HG02981 (cell line): Measurements from ENCODE around the gene GLRX.

Experiments used
- ATAC-seq: cut with Tn5 transposase; IDR thresholded peaks from one replicate; pipeline ENCODE4 v1.9.1; 2021; ENCODE audit warnings: mild to moderate bottlenecking, moderate library complexity; ENCODE audit not compliant: unreplicated experiment

The GLRX gene, protein sequence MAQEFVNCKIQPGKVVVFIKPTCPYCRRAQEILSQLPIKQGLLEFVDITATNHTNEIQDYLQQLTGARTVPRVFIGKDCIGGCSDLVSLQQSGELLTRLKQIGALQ

DNA sequence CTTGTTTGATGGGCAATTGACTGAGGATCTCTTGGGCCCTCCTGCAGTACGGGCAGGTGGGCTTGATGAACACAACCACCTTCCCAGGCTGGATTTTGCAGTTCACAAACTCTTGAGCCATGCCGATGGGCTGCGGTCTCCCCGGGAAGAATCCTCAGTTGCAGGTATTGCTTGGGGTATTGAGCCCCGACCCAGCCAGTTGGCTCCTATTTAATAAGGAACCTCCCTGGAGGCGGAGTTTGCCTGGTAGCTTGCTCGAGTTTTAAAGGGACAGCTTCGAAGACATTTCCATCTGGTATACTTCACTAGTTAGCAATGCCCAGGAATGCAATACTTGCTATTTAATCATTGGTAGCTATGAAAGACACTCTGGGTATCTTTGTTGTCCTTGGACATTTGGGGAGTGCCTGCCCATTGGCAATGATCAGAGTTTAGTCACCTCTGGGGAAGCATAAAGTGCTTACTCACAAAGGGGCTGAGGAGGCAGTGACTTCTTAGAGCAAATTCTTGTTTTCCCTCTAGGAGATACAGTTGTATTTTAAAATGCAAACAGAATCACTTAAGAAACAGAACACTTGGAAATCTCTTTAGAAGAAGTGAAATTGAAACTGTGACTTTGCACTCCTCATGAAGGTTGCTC is at the start of gene GLRX:
TSS of gene GLRX (minus strand) at position 185 of the 640 bp plus-strand sequence. CDS start at position 121, 64 bp downstream.
- ATAC-seq, result peak; percentile 40

DNA sequence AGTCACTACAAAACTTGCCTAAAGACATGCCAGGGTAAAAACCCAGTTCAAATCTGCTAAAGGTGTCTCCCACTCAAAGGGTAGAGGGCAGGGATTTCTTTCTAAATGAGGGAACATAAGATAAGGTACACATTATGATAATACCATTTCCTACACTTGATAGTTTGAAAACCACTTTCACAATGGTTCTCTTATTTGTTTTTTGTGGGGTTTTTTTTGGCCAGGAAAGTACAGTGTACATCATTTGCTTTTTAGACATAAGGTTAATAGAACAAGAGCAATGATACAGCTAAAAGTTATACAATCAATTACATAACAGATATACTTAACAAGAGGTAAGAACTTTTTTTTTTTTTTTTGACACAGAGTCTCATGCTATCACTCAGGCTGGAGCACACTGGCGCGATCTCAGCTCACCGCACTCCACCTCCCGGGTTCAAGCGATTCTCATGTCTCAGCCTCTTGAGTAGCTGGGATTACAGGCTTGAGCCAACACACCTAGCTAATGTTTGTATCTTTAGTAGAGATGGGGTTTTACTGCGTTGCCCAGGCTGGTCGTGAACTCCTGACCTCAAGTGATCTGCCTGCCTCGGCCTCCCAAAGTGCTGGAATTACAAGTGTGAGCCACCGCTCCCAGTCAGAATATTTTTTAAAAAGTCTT is 48.8 kb upstream of the GLRX start:
- no peak for ATAC-seq

DNA sequence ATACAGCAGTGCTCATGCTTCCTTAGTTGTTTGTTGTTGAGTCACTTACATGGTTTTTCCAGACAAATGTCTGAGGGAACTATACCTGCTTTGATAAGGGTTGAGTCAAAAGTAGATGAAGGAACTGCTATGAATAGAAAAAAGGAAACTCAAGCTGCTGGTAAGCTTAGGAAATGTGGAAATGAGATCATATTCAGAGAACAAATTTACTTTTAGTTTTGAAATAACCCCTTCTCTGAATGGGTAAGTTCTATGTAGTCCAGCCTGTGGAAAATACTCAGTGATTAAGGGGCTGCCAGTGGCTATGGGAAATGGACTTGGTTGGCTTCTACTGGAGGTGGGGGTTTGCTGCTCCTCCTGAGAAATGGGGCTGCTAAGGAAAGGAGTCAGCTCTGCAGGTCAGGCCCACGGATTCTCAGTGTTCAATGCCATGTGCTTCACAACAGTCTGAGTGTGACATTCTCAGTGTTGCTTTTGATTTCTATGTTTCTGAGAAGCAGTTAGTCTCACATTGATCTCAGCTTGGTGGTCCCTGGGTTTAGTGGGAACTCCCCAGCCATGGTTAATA is 47.7 kb upstream of the GLRX start:
- ATAC-seq, result peak; percentile 60

DNA sequence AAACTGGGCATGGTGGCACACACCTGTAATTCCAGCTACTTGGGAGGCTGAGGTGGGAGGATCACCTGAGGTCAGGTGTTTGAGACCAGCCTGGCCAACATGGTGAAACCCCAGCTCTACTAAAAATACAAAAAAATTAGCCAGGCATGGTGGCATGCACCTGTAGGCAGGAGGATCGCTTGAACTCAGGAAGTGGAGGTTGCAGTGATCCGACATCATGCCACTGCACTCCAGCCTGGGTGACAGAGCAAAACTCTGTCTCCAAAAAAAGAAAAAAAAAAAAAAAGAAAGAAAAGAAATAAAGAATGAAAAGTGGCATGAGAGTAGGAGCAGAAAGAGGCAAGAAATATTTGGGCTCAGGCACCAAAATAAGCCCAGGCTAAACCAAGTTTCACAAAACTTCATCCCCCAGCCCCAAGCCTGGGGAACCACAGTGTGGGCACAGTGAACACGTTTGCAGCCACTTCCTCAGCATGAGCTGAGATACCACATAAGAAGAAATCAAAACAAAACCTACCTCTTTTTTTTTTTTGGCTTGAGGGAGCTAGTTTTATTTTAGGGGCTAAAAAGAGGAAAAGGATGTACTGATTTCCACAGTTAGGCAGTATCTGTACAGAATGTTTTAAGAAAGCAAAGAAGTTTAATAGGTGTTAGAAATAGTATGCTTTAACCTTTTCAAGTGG is 46.8 kb upstream of the GLRX start:
- peak; percentile 52 for ATAC-seq

DNA sequence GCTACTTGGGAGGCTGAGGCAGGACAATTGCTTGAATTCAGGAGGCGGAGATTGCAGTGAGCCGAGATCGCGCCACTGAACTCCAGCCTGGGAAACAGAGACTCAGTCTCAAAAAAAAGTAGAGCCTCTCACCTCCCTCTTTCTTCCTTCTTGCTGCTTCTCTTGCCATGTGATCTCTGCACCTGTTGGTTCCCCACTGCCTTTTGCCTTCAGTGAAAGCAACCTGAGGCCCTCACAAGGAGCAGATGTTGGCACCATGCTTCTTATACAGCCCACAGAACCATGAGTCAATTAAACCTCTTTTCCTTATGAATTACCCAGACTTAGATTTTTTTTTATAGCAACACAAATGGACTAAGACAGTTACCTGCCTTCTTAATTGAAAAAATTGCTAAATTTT is 45.6 kb upstream of the GLRX start:
- no peak for ATAC-seq

DNA sequence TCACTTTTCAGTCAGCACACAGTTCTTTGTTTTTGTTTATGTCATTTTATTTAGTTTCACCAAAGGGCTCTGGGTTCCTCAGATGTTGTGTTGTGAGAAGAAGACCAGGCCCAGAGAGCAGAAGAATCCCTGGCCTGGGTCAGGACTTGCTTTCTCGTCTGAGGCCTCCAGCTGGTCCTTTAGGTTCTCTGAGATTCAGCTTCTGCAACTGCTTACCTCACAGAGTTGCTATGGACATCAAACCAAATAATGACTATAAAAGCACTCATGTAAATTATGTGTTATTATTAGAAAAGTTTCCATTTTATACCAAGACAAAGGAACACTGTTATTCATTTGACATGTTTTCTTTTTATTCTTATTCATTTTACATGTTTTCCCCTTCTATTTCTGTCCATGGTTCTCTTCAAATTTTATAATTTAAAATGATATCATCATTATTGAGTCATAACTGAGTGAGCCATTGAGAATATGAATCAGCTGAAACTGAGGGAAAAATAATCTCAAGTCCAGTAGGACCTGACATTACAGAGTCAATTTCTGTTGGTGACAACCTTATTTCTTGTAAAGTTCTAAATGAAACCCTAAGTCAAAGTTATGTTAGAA is 44.0 kb upstream of the GLRX start:
- ATAC-seq, result no peak

DNA sequence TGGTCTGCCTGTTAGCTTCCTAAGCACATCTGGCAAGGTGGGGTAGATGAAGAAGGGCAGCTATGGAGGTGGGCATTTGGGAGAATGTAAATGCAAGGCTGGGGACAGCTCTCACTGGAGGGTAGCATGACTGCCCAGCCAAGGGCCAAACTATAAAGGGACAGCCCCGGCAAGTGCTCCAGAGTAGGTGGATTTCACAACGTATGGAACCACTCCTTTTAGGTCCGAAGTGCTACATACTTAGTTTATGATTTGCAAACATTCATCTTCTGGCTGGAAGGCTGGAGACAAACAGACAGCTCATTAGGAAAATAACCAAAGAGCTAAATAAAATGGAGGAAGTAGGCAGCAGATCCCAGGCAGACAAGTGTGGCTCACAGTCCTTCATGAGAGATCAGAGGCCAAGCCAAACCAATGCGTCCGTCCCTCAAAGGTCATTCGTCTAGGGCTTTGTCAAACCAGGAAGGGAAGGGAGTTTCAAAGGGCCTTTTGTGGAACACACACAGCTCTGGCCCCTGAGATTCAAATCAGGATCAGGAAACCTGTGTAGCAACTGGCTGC is 42.5 kb upstream of the GLRX start:
- no peak for ATAC-seq

DNA sequence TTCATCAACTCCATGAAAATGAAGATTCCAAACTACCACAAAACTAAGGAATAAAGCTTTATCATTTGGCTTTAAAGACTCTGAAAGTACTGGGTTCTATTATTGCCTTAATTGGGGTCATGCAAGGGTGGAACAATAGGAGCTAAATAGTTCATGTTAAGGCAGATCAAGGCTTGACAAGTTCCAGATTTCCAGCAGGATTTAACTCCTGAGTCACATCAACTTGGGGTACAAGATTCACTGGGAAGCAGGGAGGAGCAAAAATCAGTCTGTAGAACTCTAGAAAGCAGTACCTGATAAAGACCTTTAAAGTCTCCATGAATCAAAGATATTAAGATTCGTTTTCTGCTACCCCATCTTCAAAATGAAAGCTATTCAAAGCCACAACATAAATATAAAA is 41.9 kb upstream of the GLRX start:
- ATAC-seq, result no peak

DNA sequence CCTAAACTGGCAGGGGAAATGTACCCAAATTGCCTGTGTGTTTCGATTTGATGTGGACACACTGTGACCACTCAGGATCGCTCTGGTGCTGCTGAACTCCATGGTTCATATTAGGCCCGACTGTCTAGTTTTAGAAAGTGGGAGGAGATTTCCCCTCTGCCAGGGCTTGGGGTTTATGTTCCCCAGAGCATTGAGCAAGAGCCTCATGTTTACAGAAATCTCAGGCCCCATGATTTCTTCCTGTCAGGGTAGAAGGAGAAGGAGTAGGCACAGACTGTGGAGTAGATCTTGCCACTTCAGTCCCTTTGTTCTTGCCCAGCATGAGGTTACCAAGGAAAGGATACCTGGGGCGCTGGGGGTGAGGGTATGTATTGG is 40.8 kb upstream of the GLRX start:
- no peak for ATAC-seq

DNA sequence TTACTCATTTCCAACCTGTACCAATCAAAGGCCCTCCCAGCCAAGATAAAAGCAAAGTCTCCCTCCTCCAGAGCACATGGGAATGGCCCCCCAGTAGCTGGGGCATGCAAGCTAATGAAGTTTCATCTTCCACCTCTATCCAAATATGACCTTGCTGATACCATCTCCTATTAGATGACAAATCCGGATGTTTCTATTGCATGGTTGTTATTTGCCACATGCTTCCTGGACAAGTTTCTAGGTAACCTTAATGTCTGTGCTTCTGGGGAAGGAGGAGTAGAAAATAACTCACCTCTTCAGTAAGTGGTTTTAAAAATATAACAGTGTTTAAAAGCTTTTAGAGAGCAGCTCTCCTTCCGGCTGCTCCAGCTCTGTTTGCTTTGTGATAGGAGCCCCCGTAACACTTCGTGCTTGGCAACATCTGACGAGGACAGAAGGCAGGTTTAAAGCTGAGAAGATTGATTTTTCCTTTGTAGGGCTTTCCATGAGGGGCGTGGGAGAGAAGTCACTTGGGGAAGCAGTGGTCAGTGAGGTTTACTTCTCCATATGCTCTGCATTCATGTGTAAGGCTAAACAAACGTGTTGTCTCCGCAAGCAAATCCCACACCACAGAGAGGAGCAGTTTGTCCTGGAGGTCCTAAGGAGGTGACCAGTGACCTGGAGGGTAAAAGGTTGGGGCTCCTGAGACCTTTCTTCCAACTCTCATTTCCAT is 40.3 kb upstream of the GLRX start:
- ATAC-seq, result no peak

DNA sequence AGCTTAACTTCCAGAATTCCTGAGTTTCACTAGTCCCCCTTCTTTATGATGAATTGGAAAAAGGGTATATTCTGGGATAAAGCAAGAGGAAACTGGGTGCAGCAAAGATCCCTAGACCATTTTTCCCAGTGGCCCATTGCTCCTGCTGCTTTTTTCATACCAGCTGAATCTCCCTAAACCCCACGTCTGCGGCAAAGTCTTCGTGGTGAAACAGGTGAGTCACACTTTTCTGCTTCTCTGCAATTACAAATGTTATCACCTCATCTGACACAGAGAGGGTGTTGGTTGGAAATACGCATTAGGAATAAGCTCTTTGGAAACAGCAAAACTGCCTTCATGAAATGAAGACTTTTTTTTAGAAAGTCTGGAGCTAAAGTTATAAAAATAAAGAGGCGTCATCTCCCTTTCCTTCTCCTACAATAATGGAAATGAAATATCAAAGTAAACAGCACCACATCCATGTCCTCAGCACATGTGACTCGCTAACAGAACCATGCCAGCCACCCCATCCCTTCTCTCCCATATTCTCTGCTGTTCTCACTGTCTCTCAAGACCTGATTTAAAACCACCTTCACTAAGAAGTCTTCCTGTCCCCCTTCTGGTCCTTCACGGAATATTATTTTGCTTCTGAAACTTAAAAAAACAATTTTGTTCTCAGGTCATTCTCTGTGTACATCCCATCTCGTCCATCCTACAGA is 39.5 kb upstream of the GLRX start:
- no peak for ATAC-seq

DNA sequence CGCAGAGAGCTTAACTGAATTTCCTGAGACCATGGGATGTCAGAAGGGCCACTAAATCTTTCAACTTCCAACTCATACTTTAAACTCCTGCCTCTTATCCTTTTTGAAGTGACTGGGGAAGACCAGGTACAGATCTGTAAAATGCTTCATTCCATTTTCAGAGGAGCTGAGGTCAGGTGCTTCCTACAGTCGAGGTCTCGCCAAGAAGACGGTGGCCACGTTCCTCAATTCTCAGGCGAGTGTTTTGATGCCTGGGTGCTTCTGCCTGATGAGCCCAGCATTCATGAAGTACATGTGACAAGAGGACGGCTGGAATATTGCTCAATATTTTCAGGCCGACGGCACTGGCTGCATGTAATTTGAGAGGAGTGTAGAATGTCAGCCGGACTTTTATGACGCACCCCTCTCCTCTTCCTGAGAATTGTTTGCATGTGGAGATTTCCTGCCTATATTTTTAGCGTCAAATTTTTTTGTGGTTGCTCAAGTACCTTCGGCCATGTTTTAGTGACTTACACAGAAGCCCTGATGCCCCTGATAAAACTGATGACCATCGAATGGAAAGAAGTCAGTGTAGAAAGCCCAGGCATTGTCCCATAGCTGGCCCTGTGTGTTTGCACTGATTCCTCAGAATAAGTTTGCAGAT is 38.8 kb upstream of the GLRX start:
- ATAC-seq, result no peak

DNA sequence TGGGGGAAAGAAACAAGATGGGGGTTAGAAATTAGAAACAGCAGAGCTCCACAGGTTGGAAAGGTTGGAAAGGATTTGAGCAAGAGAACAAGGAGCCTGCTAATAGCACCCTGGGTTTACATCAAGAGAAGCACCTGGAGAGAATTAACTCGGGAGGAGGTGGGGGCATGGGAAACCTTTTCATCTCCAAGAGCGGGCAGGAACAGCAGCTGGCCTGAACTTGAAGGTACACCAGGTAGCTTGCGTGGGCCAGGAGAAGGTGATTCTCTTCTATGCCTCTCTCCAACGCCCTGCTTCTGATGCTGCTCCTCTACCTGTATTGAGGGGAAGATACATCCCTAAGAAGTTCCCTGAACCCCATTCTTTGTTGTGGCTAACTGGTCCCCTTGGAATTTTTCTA is 37.1 kb upstream of the GLRX start:
- ATAC-seq, result no peak

DNA sequence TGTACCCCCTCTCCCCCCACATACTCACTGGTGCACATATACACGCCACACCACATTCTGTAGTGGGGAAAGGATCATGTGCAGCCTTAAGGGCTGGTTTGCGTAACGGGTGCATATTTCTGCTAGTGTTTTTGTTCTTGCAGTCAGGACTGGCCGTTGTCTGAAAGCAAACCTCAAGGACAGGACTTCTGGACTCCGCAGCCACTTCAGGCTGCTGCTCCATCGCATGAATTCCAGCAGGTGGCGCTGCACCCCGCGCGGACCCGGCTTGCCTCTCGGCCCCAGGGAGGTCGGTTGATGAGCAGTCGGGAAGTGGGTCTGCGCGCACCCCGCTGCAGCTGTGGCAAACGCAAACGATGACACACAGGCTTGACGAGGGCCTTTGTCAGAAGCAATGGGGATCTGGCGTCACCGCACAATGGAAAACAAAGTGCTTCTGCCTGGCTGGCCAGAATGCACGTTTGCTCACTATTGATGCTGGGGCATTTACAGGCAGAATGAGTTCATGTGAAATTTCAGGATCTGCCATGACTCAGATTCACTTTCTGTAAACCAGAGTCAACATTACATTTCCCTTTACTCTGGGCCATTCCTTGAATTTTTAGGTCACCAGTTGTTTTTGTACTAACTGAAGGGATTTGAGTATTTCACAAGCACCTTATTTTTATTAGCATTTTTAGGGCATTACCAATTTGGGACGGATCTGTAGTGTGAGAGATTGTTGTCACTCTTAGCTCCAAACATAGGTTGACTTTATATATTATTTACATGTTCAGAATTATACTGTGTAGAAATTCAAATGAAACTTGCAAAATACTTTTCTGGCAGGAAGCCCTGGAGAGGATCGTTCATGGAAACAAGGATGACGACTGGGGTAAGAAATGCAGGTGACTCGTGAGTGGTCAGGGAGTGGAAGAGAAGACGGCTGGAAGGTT is 36.4 kb upstream of the GLRX start:
- ATAC-seq, result peak; percentile 90

DNA sequence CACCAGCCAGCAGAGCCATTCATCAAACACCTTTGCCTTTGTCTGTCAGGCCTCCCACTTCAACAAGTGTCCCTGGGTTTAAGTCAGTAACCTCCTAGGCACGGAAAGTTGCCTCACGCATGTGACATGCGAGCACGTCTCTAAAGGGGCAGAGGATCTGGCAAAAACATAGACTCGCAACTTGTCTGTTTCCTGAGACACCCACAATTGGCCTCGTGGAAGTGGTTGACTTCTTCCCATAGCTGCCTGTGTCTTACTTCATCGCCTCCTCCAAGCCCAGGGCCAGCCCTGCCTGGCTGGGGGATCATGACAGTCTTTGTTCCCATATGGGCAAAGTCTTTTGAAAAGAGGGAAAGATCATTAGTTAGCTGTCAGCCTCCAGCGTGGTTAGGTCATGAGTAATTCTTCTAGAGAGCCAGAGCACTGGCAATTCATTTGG is 35.5 kb upstream of the GLRX start:
- no peak for ATAC-seq

DNA sequence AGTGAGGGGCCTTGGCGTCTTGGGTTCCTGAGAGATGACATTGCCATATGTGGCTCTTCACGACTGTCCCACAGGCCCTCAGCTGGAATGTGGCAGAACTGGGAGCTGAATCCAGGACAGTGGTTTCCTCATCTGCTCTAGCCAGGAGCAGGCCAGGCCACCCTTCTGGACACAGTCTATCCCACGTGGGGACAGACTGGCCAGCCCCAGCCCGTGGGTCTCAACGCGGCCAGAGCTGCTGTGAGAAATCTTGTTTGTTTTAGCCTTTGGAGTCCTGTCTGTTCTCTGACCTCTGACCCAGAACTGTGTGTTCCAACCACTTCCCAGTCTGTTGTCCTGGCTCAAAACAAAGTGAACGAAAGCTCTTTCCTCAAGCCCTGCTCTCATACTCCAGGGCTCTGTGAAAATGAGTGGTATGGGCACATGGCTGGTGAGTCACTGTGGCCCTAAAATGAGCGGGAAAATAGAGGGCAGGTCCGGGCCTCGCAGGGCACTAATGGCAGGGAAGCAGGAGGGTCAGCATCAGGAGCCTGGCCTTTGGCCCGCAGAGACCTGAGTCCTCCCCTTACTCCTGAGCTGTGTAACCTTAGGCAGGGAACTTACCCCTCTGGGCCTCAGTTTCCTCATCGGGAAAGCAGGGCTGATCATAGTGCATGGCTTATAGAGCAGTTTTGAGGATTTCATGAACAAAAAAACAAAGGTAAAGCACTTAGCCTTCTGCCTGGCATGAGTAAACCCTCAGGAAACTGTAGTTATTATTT is 34.8 kb upstream of the GLRX start:
- no peak for ATAC-seq

DNA sequence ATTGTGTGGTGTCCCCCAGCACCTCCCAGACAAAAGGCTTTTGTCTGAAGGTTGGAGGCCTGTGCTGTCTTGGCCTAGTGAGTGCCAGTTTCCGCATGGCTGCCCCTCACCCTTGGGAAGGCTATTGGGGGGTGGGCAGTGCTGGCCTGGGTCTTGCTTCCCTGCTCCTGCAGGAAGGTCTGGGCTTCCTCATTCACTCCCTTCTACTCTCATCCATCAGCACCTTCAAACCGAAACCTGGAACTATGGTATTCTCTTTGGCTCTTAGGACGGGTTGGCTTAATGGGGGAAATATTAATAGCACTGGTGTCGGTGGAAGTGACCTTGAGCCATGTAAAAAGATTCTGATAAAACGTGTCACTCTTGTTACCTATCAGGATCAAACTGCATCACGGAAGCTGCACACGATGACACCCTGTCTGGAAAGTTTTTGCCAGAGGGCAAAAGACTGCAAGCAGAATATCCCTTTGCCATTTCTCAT is 34.0 kb upstream of the GLRX start:
- ATAC-seq, result no peak
